H1 (cell line): Measurements from ENCODE around the gene LDLRAD3. TPM values are rescaled to one million over a fixed set of nuclear protein-coding genes. Genes with fewer than 3 reads are reported as not detected.

Source experiments
- CTCF ChIA-PET: fragments of 300-600 bp; sonication (Branson Sonifier 250); formaldehyde crosslinking; loops from one replicate; lab custom pipeline; 2021; ENCODE audit not compliant: partially characterized antibody; lab: Charles Lee
- POLR2A ChIA-PET: fragments of 300-600 bp; sonication (Branson Sonifier 250); formaldehyde crosslinking; loops from one replicate; lab custom pipeline; 2021; ENCODE audit warnings: inconsistent platforms; ENCODE audit not compliant: partially characterized antibody; lab: Charles Lee
- DNase-seq, 2 experiments: peaks; one replicate each; pipeline versions ENCODE4 v3.0.0 to v3.0.0-alpha.2; 2010 to 2022; ENCODE audit warnings: low spot score in 2 of 2, low read depth in 1 of 2, mixed read lengths in 1 of 2
- FAIRE-seq: peaks from 2 replicates; lab custom pipeline; 2011; peaks lifted over from hg19 to GRCh38; lab: Jason Lieb, UNC
- H2AFZ ChIP-seq: 2 replicates; pipeline ENCODE4 v1.8.1; 2012; ENCODE audit warnings: low read length, inconsistent platforms
- H2AK5ac ChIP-seq: 2 replicates; pipeline ENCODE4 v1.6.1; 2013; ENCODE audit warnings: low read depth, low read length
- H2BK120ac ChIP-seq: replicated peaks from 2 replicates; pipeline ENCODE3; 2013; ENCODE audit warnings: low read depth, low read length, inconsistent platforms
- H2BK12ac ChIP-seq: 2 replicates; pipeline ENCODE4 v1.6.1; 2013; ENCODE audit warnings: low read depth, low read length
- H2BK15ac ChIP-seq: 2 replicates; pipeline ENCODE4 v1.6.1; 2013; ENCODE audit warnings: low read length
- H2BK20ac ChIP-seq: 2 replicates; pipeline ENCODE4 v1.6.1; 2013; ENCODE audit warnings: low read length
- H2BK5ac ChIP-seq: 2 replicates; pipeline ENCODE4 v1.6.1; 2013; ENCODE audit warnings: low read depth, low read length
- H3K14ac ChIP-seq: 2 replicates; pipeline ENCODE4 v1.6.1; 2013; ENCODE audit warnings: inconsistent platforms; ENCODE audit not compliant: insufficient read length
- H3K18ac ChIP-seq: 2 replicates; pipeline ENCODE4 v1.6.1; 2013; ENCODE audit warnings: low read length; ENCODE audit errors: extremely low read depth
- H3K23ac ChIP-seq: 2 replicates; pipeline ENCODE4 v1.6.1; 2013; ENCODE audit warnings: inconsistent platforms; ENCODE audit not compliant: insufficient read length
- H3K23me2 ChIP-seq: 2 replicates; pipeline ENCODE4 v1.6.1; 2013; ENCODE audit warnings: low read depth, low read length
- H3K27ac ChIP-seq: 2 replicates; pipeline ENCODE4 v1.6.1; 2011; ENCODE audit warnings: low read depth, low read length, inconsistent platforms
- H3K27me3 ChIP-seq, 4 experiments: replicated peaks in 1 of 4; 1 replicate in 1 of 4; 2 replicates in 3 of 4; pipeline versions ENCODE4 v1.6.1 to v1.8.1; 2011 to 2013; ENCODE audit warnings: low read length in 3 of 4, mild to moderate bottlenecking in 3 of 4, inconsistent platforms in 2 of 4, mixed read lengths in 2 of 4, moderate library complexity in 1 of 4; ENCODE audit not compliant: control insufficient read depth in 3 of 4, insufficient read depth in 3 of 4; ENCODE audit errors: extremely low read depth in 1 of 4
- H3K36me3 ChIP-seq, 4 experiments: 2 replicates each; pipeline versions ENCODE4 v1.6.1 to v1.8.1; 2011 to 2013; ENCODE audit warnings: mild to moderate bottlenecking in 4 of 4, low read length in 3 of 4, moderate library complexity in 2 of 4, control low read depth in 1 of 4, inconsistent platforms in 1 of 4; ENCODE audit not compliant: insufficient read depth in 4 of 4, control insufficient read depth in 2 of 4
- H3K4ac ChIP-seq: replicated peaks from 2 replicates; pipeline ENCODE3; 2013; ENCODE audit warnings: low read length, low read depth, mixed read lengths, inconsistent platforms; ENCODE audit not compliant: insufficient read length
- H3K4me1 ChIP-seq, 4 experiments: replicated peaks in 1 of 4; 1 replicate in 1 of 4; 2 replicates in 3 of 4; pipeline versions ENCODE4 v1.6.1 to v1.8.1; 2011 to 2013; ENCODE audit warnings: low read length in 3 of 4, inconsistent platforms in 2 of 4, mixed read lengths in 1 of 4; ENCODE audit not compliant: insufficient read depth in 4 of 4, control insufficient read depth in 3 of 4
- H3K4me2 ChIP-seq, 2 experiments: 2 replicates each; pipeline versions ENCODE4 v1.6.1 to v1.8.1; 2011 to 2013; ENCODE audit warnings: low read depth in 2 of 2, low read length in 2 of 2, control low read depth in 1 of 2, inconsistent platforms in 1 of 2, mild to moderate bottlenecking in 1 of 2; ENCODE audit not compliant: insufficient read depth in 1 of 2
- H3K4me3 ChIP-seq, 4 experiments: fragments of 200-600, 300-600 bp in 1 of 4; sonication (generic), shearing (Covaris generic), sonication (Bioruptor Twin) in 1 of 4; 2 replicates each; pipeline versions ENCODE4 v1.5.1 to v1.8.1; 2011 to 2016; ENCODE audit warnings: low read length in 4 of 4, low read depth in 3 of 4, control low read depth in 2 of 4, inconsistent platforms in 2 of 4, mild to moderate bottlenecking in 2 of 4, mixed read lengths in 1 of 4, moderate library complexity in 1 of 4; ENCODE audit not compliant: insufficient read depth in 2 of 4; ENCODE audit errors: extremely low read depth in 1 of 4
- H3K56ac ChIP-seq: replicated peaks from 2 replicates; pipeline ENCODE3; 2013; ENCODE audit warnings: low read depth, mild to moderate bottlenecking, mixed read lengths, low read length, inconsistent platforms; ENCODE audit not compliant: insufficient read length
- H3K79me1 ChIP-seq: 2 replicates; pipeline ENCODE4 v1.6.1; 2013; ENCODE audit warnings: low read depth, low read length, control low read depth
- H3K79me2 ChIP-seq, 2 experiments: 2 replicates each; pipeline versions ENCODE4 v1.6.1 to v1.8.1; 2012 to 2013; ENCODE audit warnings: low read length in 2 of 2, mild to moderate bottlenecking in 2 of 2, inconsistent platforms in 1 of 2; ENCODE audit not compliant: insufficient read depth in 2 of 2, control insufficient read depth in 1 of 2
- H3K9ac ChIP-seq, 4 experiments: replicated peaks in 1 of 4; 1 replicate in 1 of 4; 2 replicates in 3 of 4; pipeline versions ENCODE4 v1.6.1 to v1.8.1; 2011 to 2013; ENCODE audit warnings: low read depth in 3 of 4, low read length in 3 of 4, control low read depth in 2 of 4, mild to moderate bottlenecking in 2 of 4, moderate library complexity in 2 of 4, inconsistent platforms in 1 of 4; ENCODE audit errors: extremely low read depth in 1 of 4
- H3K9me3 ChIP-seq, 2 experiments: 2 replicates each; pipeline versions ENCODE4 v1.6.1 to v1.8.1; 2012 to 2013; ENCODE audit warnings: mild to moderate bottlenecking in 2 of 2, moderate library complexity in 2 of 2, control low read depth in 1 of 2, inconsistent platforms in 1 of 2, low read depth in 1 of 2, low read length in 1 of 2, mixed read lengths in 1 of 2; ENCODE audit not compliant: insufficient read depth in 2 of 2
- H4K20me1 ChIP-seq, 2 experiments: replicated peaks in 1 of 2; 2 replicates each; pipeline versions ENCODE3 to v1.8.1; 2011 to 2013; ENCODE audit warnings: inconsistent platforms in 2 of 2, low read length in 2 of 2, mild to moderate bottlenecking in 1 of 2; ENCODE audit not compliant: insufficient read depth in 2 of 2, control insufficient read depth in 1 of 2
- H4K5ac ChIP-seq: 2 replicates; pipeline ENCODE4 v1.6.1; 2013; ENCODE audit warnings: low read length, low read depth, mixed read lengths, inconsistent platforms; ENCODE audit not compliant: insufficient read length
- H4K8ac ChIP-seq: 2 replicates; pipeline ENCODE4 v1.8.0; 2013; ENCODE audit warnings: mild to moderate bottlenecking, moderate library complexity, low read length, inconsistent platforms; ENCODE audit not compliant: insufficient read depth; ENCODE audit errors: extremely low read depth
- H4K91ac ChIP-seq: replicated peaks from 2 replicates; pipeline ENCODE3; 2013; ENCODE audit warnings: low read length, mixed read lengths, inconsistent platforms; ENCODE audit not compliant: insufficient read length
- CBX5 ChIP-seq: fragments of 300-800, 300-1000 bp; sonication (generic); IDR thresholded peaks from 2 replicates; pipeline ENCODE4 v1.7.1; 2016; ENCODE audit warnings: antibody characterized with exemption, low read length, low read depth
- CTBP2 ChIP-seq: IDR thresholded peaks from 2 replicates; pipeline ENCODE4 v1.7.0; 2011; ENCODE audit warnings: borderline replicate concordance, mild to moderate bottlenecking, moderate library complexity, mixed read lengths, low read length; ENCODE audit not compliant: insufficient read depth, insufficient read length
- E2F6 ChIP-seq: IDR thresholded peaks from 2 replicates; pipeline ENCODE4 v1.6.1; 2012; ENCODE audit warnings: inconsistent platforms
- HDAC2 ChIP-seq, 2 experiments: fragments of 300-600 bp in 1 of 2; sonication (generic) in 1 of 2; IDR thresholded peaks; 2 replicates each; pipeline ENCODE4 v1.6.1; 2011 to 2012; ENCODE audit warnings: low read depth in 2 of 2, low read length in 2 of 2, mild to moderate bottlenecking in 2 of 2, moderate library complexity in 2 of 2, borderline replicate concordance in 1 of 2, inconsistent platforms in 1 of 2
- KDM1A ChIP-seq: fragments of 200-600, 300-600 bp; sonication (generic); IDR thresholded peaks from 2 replicates; pipeline ENCODE4 v1.7.1; 2016; ENCODE audit warnings: mild to moderate bottlenecking, low read length, borderline replicate concordance
- MAX ChIP-seq: IDR thresholded peaks from 2 replicates; pipeline ENCODE4 v1.6.1; 2012; ENCODE audit warnings: inconsistent platforms
- PHF8 ChIP-seq: fragments of 200-600 bp; sonication (generic); conservative IDR thresholded peaks from 2 replicates; pipeline ENCODE4 v1.7.1; 2012; ENCODE audit warnings: low read depth, mild to moderate bottlenecking, inconsistent platforms, low read length, moderate library complexity
- RNF2 ChIP-seq: fragments of 200-900, 300-1000 bp; sonication (generic); IDR thresholded peaks from 2 replicates; pipeline ENCODE4 v1.7.1; 2016; ENCODE audit warnings: borderline replicate concordance, low read depth, mild to moderate bottlenecking, antibody characterized with exemption, low read length; ENCODE audit not compliant: poor library complexity, severe bottlenecking; ENCODE audit errors: missing control alignments
- SP4 ChIP-seq: IDR thresholded peaks from 2 replicates; pipeline ENCODE4 v1.6.1; 2012; ENCODE audit warnings: low read length, inconsistent platforms
- TCF12 ChIP-seq: IDR thresholded peaks from 2 replicates; pipeline ENCODE4 v1.6.1; 2011; ENCODE audit warnings: low read depth, mild to moderate bottlenecking, low read length
- WGBS, 2 experiments: shearing (Covaris generic) in 1 of 2; methylation state at CpG; one replicate each; pipeline versions ENCODE4 v1.1.6 to v1.1.7; 2013 to 2015; ENCODE audit warnings: low lambda C conversion rate in 2 of 2, mixed read lengths in 2 of 2, inconsistent platforms in 1 of 2, low coverage in 1 of 2, missing lambda C conversion rate in 1 of 2; ENCODE audit not compliant: insufficient replicate concordance in 2 of 2, insufficient coverage in 1 of 2, insufficient read length in 1 of 2; ENCODE audit errors: extremely low coverage in 1 of 2, missing lambda C conversion rate in 1 of 2; 5-methylcytosine and 5-hydroxymethylcytosine counted together
- polyA plus RNA-seq, 7 experiments: library from polyadenylated mRNA; depleted of rRNA in 3 of 7; stranded (reverse) in 5 of 7; unstranded in 2 of 7; fragments of >200 nt in 5 of 7; fragments of 200-250 nt in 2 of 7; gene quantifications; 1 replicate in 5 of 7; 2 replicates in 1 of 7; 4 replicates in 1 of 7; pipeline versions ENCODE4 v1.2.1 to v1.2.3, GENCODE V29; 2011 to 2013; ENCODE audit warnings: missing spikeins in 2 of 7, mixed read lengths in 2 of 7
- total RNA-seq: library from RNA; stranded (reverse); fragmentation: NEBNext Ultra II Directional; extraction: Animal tissue kit (Norgen Biotek cat#: 25700); gene quantifications from 2 replicates; pipeline ENCODE4 v1.2.1, GENCODE V29; 2021

LDLRAD3 gene
- total and polyA plus RNA-seq, 2 of the 8 experiments (the other 6 are each of a cell fraction or from before 2014, with no cell fraction given), result 18.6 to 22.8 TPM

GRCh38 chr11:36033936-36034335, 90.1 kb downstream of the LDLRAD3 start:
- Histone ChIP-seq H2AK5ac (peak overlapping the region; percentile 85), H3K14ac (no peak overlapping the region), H3K4me3 (peak overlapping the region in 1 of 4 experiments; percentile 15; a peak in 1 of 8 replicates), H3K9me3 (no peaks in the 10 kb centered on the region), H2BK20ac (peak overlapping the region; percentile 51; the same call in 1 of the 2 replicates), H3K18ac (peak overlapping the region; percentile 44), H3K4me2 (peak overlapping the region; percentile 35 to 47; a peak in 3 of 4 replicates), H4K5ac (no peak overlapping the region), H3K27me3 (no peaks in the 10 kb centered on the region), H3K79me2 (peaks cover 3 to 46% of the 10 kb centered on the region in 2 experiments), H3K79me1 (peaks cover 13% of the 10 kb centered on the region), H2BK5ac (peak overlapping the region; percentile 22; the same call in 1 of the 2 replicates), H3K27ac (peak overlapping the region; percentile 73), H3K23ac (no peak overlapping the region), H4K8ac (no peak overlapping the region), H2BK12ac (peak overlapping the region; percentile 40; the same call in 1 of the 2 replicates), H3K9ac (no peak overlapping the region; a peak in 1 of 7 replicates), H3K4ac (no peak overlapping the region), H4K91ac (peak overlapping the region; percentile 61), H3K23me2 (no peaks in the 10 kb centered on the region), H2AFZ (no peak overlapping the region), H2BK120ac (peak overlapping the region; percentile 62), H4K20me1 (no peaks in the 10 kb centered on the region), H3K36me3 (peaks cover 0 to 9% (median 0%) of the 10 kb centered on the region in 4 experiments; a peak in 3 of 8 replicates), H3K56ac (no peak overlapping the region), H2BK15ac (peak overlapping the region; percentile 54; the same call in 1 of the 2 replicates), H3K4me1 (peaks cover 5 to 10% (median 8%) of the 10 kb centered on the region in 4 experiments)
- FAIRE-seq (no peak), DNase-seq (no peak)
- WGBS, 2 experiments, result 76% methylated on average over 2 of the region's 2 CpGs; no CpG with 5 or more reads in 1 of the 2 experiments
- ChIA-PET POLR2A (interaction anchor here (0.6 to 1.8 kb wide), 8 partner anchors 10 to 1296 kb away, joined by 3 to 5 read pairs (median 3); no protein-coding TSS in a partner anchor), CTCF (interaction anchor here (0.6 to 2.5 kb wide), 7 partner anchors 8 to 212 kb away, joined by 3 to 8 read pairs (median 5); no protein-coding TSS in a partner anchor)
- TF ChIP-seq RNF2, result no peak
- no peak for TF ChIP-seq MAX
- TF ChIP-seq PHF8, result no peak
- no peak for TF ChIP-seq HDAC2 (IDR thresholded peaks at IDR 0.05; ENCODE audit: borderline replicate concordance in 1 of 2, low read depth in 2 of 2, low read length in 2 of 2)
- no peak for TF ChIP-seq SP4
- no peak for TF ChIP-seq CBX5
- TF ChIP-seq KDM1A, result no peak
- no peak for TF ChIP-seq CTBP2
- no peak for TF ChIP-seq TCF12
- no peak for TF ChIP-seq E2F6
